ENCODE results near the gene JKAMP.
A peak's percentile ranks its signal among the peaks of the same experiment; 100 is the strongest.

The JKAMP gene

DNA sequence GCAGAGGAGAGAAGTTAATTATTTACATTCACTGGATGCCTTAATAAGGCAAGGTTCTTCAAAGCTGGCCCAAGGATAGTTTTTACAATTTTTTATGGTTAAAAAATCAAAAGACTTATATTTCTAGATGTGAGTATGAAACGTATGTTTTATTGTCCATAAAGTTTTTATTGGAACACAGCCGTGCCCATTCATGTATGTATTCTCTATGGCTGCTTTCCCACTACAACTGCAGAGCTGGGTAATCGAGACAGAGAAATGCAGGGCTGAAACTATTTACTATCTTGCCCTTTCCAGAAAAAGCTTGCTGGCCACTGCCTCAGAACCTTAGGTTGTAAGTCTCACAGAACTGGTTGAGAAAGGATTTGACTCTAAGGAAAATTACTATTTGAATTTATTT lies 16.4 kb downstream of the JKAMP start:
- no peaks in the 10 kb centered on the region for H3K27me3 ChIP-seq (replicated peaks; ENCODE audit: control insufficient read depth, insufficient read depth, low read length)
- no peak for DNase-seq (ENCODE audit: extremely low read depth, insufficient read length)
- TF ChIP-seq, protein P1, sequence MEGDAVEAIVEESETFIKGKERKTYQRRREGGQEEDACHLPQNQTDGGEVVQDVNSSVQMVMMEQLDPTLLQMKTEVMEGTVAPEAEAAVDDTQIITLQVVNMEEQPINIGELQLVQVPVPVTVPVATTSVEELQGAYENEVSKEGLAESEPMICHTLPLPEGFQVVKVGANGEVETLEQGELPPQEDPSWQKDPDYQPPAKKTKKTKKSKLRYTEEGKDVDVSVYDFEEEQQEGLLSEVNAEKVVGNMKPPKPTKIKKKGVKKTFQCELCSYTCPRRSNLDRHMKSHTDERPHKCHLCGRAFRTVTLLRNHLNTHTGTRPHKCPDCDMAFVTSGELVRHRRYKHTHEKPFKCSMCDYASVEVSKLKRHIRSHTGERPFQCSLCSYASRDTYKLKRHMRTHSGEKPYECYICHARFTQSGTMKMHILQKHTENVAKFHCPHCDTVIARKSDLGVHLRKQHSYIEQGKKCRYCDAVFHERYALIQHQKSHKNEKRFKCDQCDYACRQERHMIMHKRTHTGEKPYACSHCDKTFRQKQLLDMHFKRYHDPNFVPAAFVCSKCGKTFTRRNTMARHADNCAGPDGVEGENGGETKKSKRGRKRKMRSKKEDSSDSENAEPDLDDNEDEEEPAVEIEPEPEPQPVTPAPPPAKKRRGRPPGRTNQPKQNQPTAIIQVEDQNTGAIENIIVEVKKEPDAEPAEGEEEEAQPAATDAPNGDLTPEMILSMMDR (IDR thresholded peaks at IDR 0.05; ENCODE audit: insufficient read depth, low read length, poor library complexity, severe bottlenecking): no peak
- no peak overlapping the region for H3K4me3 ChIP-seq (replicated peaks; ENCODE audit: low read depth, low read length)
- peaks cover 2% of the 10 kb centered on the region for H3K36me3 ChIP-seq (ENCODE audit: control insufficient read depth, insufficient read depth, low read length)

DNA sequence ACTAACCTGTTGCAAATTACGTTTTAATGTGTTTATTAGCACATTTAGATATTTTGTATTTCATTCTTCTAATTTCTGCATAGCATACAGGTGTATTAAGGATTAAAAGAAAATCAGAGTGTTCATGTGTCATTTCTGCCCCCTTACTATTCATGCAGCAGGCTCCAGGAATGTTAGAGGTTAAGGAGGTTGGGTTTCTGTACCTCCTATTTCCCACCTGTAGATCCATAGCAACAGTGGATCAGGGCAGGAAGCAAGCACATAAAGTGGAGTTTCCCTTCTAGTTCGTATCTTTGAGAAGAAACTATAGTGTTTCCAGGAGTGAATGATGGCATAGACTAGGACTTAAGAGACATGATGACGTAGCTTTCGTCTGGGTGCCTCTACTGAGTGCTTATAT lies 18.9 kb downstream of the JKAMP start:
- TF ChIP-seq, protein P1 (IDR thresholded peaks at IDR 0.05; ENCODE audit: insufficient read depth, low read length, poor library complexity, severe bottlenecking): no peak
- no peaks in the 10 kb centered on the region for H3K27me3 ChIP-seq (replicated peaks; ENCODE audit: control insufficient read depth, insufficient read depth, low read length)
- no peak overlapping the region for H3K4me3 ChIP-seq (replicated peaks; ENCODE audit: low read depth, low read length)
- H3K36me3 ChIP-seq (ENCODE audit: control insufficient read depth, insufficient read depth, low read length): no peaks in the 10 kb centered on the region; the same call in 1 of the 2 replicates
- DNase-seq (ENCODE audit: extremely low read depth, insufficient read length): no peak

DNA sequence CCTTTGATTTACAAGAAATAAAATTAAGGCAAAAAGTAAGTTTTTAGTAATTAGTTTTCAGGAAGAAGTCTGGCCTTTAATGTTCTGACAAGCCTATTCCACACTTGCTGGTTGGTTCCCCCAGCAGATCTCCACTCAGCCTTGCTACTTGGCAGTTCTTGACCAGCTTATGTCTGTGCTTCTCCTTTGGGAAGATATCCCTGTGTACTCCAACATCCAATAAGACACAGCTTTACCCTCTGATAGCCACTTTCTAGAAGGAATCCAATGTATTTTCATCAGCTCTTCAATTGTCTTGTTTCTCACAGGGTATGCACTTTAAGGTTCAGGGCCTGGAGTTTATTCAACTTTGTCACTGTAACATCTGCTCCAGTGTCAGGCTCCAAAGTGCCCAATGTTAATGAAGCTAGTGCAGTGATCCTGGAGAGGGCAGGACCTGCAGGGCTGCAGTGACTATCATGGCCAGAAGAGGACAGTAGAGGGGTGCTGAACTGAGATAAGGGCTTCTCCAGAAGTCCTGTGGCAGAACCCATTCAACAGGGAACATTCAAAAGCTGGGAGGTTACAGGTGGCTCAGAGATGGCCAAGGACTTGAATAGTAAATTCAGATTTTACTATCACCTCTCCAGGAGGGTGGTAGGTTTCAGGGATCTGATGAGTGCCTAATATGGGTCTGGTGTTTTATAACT lies 22.9 kb downstream of the JKAMP start:
- Histone ChIP-seq H3K36me3 (ENCODE audit: control insufficient read depth, insufficient read depth, low read length) (no peaks in the 10 kb centered on the region; the same call in 1 of the 2 replicates), H3K4me3 (replicated peaks; ENCODE audit: low read depth, low read length) (no peak overlapping the region), H3K27me3 (replicated peaks; ENCODE audit: control insufficient read depth, insufficient read depth, low read length) (no peaks in the 10 kb centered on the region)
- TF ChIP-seq, protein P1 (IDR thresholded peaks at IDR 0.05; ENCODE audit: insufficient read depth, low read length, poor library complexity, severe bottlenecking): peak; percentile 92
- no peak for DNase-seq (ENCODE audit: extremely low read depth, insufficient read length)

DNA sequence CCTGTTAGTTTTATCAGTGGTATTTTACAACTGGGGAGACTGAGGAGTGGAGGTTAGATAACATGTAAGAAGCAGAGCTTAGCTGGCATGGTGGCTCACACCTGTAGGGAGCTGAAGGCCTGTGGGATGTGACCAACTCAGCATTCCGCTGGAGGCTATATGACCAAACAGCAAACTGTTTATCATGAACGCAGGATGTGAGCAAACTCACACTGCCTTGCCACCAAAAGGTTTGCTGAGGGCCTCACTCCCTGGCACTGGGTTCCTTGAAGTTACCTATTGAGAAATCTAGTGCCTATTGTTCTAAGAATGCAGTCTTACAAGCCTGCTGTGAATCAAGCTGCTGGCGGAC lies 23.4 kb downstream of the JKAMP start:
- no peak overlapping the region for H3K4me3 ChIP-seq (replicated peaks; ENCODE audit: low read depth, low read length)
- H3K27me3 ChIP-seq (replicated peaks; ENCODE audit: control insufficient read depth, insufficient read depth, low read length): no peaks in the 10 kb centered on the region
- no peaks in the 10 kb centered on the region; the same call in 1 of the 2 replicates for H3K36me3 ChIP-seq (ENCODE audit: control insufficient read depth, insufficient read depth, low read length)
- DNase-seq (ENCODE audit: extremely low read depth, insufficient read length): no peak
- TF ChIP-seq, protein P1 (IDR thresholded peaks at IDR 0.05; ENCODE audit: insufficient read depth, low read length, poor library complexity, severe bottlenecking): no peak

DNA sequence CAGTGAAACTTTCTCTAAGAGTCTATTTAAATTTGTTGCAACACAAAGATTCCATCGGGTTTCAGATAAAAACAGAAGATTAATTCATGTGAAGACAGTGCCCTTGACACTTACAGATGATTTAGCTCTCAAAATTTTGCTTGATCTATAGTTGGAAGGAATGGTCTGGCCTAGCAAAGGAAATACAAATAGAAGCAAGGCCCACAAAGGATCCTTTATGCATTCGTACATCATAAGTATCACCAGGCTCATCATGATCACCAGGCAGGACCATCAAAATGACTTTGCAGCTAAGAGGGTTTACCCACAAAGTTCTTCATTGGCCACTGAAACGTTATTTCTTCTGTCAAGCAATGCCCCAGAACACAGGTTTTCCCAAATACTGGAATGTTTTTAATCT lies 24.8 kb downstream of the JKAMP start:
- no peak overlapping the region for H3K4me3 ChIP-seq (replicated peaks; ENCODE audit: low read depth, low read length)
- TF ChIP-seq, protein P1 (IDR thresholded peaks at IDR 0.05; ENCODE audit: insufficient read depth, low read length, poor library complexity, severe bottlenecking): no peak
- DNase-seq (ENCODE audit: extremely low read depth, insufficient read length): no peak
- H3K27me3 ChIP-seq (replicated peaks; ENCODE audit: control insufficient read depth, insufficient read depth, low read length): no peaks in the 10 kb centered on the region
- H3K36me3 ChIP-seq (ENCODE audit: control insufficient read depth, insufficient read depth, low read length): no peaks in the 10 kb centered on the region; the same call in 1 of the 2 replicates

DNA sequence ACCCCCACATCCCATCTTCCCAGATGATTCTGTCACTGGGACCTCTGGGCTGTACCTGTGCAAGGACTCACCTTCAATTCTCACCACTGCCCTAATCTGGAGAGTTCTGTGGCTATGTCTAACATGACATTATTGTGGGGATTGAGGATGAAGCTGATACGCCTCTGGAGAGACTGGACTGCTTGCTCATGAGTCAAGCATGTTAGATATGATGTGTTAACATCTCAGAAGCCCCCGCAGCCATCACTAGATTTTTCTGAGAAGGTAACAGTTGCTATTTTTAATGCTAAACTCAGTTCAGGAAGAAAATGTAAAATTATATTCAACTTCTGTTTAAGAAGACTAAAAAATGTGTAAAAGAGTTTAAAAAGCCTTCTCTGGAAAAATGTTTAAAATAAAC lies 25.7 kb downstream of the JKAMP start:
- H3K36me3 ChIP-seq (ENCODE audit: control insufficient read depth, insufficient read depth, low read length): no peaks in the 10 kb centered on the region; the same call in 1 of the 2 replicates
- no peaks in the 10 kb centered on the region for H3K27me3 ChIP-seq (replicated peaks; ENCODE audit: control insufficient read depth, insufficient read depth, low read length)
- H3K4me3 ChIP-seq (replicated peaks; ENCODE audit: low read depth, low read length): no peak overlapping the region
- TF ChIP-seq, protein P1 (IDR thresholded peaks at IDR 0.05; ENCODE audit: insufficient read depth, low read length, poor library complexity, severe bottlenecking): no peak
- no peak for DNase-seq (ENCODE audit: extremely low read depth, insufficient read length)

Measured in GM06990 (cell line).